ENCODE data around the gene JARID2. TPM values are rescaled to one million over a fixed set of nuclear protein-coding genes. Genes with fewer than 3 reads are reported as not detected.

The JARID2 gene
- total and polyA plus RNA-seq, 2 of the 4 experiments (the other 2 are of a cell fraction): 9.6 to 12.9 TPM

DNA sequence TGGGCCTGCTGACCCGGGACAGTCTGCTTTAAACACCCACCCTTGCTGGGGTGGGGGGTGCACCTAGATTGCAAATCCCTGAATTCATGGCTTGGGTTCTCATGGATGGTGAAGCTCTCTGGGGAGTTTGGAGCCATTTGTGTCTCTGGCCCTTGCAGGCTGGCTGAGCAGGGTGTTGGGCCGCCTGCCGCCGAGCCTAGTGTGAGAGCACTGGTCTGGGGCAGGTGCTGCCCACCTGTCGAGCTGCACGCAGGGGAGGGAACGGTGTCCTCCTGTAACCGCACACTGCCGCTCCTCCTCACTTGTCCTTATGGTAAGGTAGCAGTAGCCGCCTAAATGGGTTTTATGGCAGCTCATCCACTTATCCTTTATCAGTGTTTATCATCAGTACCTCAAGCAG, 273.0 kb downstream of the JARID2 start:
- H2BK15ac ChIP-seq (ENCODE audit: low read depth, low read length): no peak overlapping the region
- in situ Hi-C loops (cut with MboI; ENCODE audit: low sequenced_read_pairs) (no loop called here), intact Hi-C loops (cut with micrococcal nuclease) (no loop called here), dilution Hi-C loops (cut with HindIII; ENCODE audit: low sequenced_read_pairs, unreplicated experiment) (no loop called here)
- no peak for DNase-seq
- no peak overlapping the region for H2BK120ac ChIP-seq (ENCODE audit: low read depth, low read length)
- H3K56ac ChIP-seq (ENCODE audit: extremely low read depth, insufficient read depth, low read length): no peak overlapping the region
- H4K8ac ChIP-seq (ENCODE audit: low read depth in 2 of 2, low read length in 2 of 2): no peak overlapping the region
- no peak overlapping the region for H3K4me2 ChIP-seq (ENCODE audit: low read depth, low read length)
- no peak overlapping the region for H2BK20ac ChIP-seq (ENCODE audit: low read depth, low read length)
- POLR2A ChIA-PET (ENCODE audit: unreplicated experiment): no interaction called here
- H3K9me3 ChIP-seq (ENCODE audit: control insufficient read depth, insufficient read depth, low read length): no peaks in the 10 kb centered on the region
- peak overlapping the region; percentile 66 for H2AFZ ChIP-seq (replicated peaks; ENCODE audit: low read length, poor library complexity)
- H3K4ac ChIP-seq (ENCODE audit: low read depth, low read length): no peak overlapping the region
- H4K5ac ChIP-seq (ENCODE audit: low read depth, low read length): no peak overlapping the region
- no peak overlapping the region for H4K91ac ChIP-seq (ENCODE audit: insufficient read depth, low read depth, low read length)
- 100% methylated on average over 2 of the region's 10 CpGs; no CpG with 5 or more reads in 1 of the 2 experiments for WGBS, 2 experiments (ENCODE audit: extremely low coverage in 2 of 2, insufficient read length in 1 of 2)
- H3K9ac ChIP-seq (ENCODE audit: low read depth, low read length): no peak overlapping the region
- no peak for TF ChIP-seq NFE2L2 (IDR thresholded peaks at IDR 0.05; ENCODE audit: low read depth, low read length)
- no peak for TF ChIP-seq CEBPB (IDR thresholded peaks at IDR 0.05; ENCODE audit: low read depth, low read length)
- no peak for TF ChIP-seq MAZ (IDR thresholded peaks at IDR 0.05; ENCODE audit: borderline replicate concordance, low read depth, low read length)
- TF ChIP-seq BHLHE40 (IDR thresholded peaks at IDR 0.05; ENCODE audit: low read depth, low read length): no peak
- H3K4me3 ChIP-seq (ENCODE audit: insufficient read depth, low read depth, low read length): no peak overlapping the region
- no peak overlapping the region for H2AK9ac ChIP-seq (replicated peaks; ENCODE audit: low read depth, low read length, poor library complexity)
- no peak overlapping the region for H3K14ac ChIP-seq (replicated peaks; ENCODE audit: low read depth, low read length)
- no peak overlapping the region for H3K18ac ChIP-seq (ENCODE audit: low read depth, low read length)
- peaks cover 5 to 24% of the 10 kb centered on the region in 2 experiments; a peak in 3 of 4 replicates for H3K79me1 ChIP-seq (ENCODE audit: low read depth in 1 of 2, low read length in 2 of 2)
- H4K20me1 ChIP-seq (ENCODE audit: insufficient read depth, low read length): peaks cover 3% of the 10 kb centered on the region
- peaks cover 71% of the 10 kb centered on the region for H3K36me3 ChIP-seq (ENCODE audit: control insufficient read depth, insufficient read depth, low read length)
- no peaks in the 10 kb centered on the region for H3K4me1 ChIP-seq (ENCODE audit: control insufficient read depth, insufficient read depth, low read length)
- CTCF ChIA-PET: no interaction called here
- H3K27ac ChIP-seq (ENCODE audit: insufficient read depth, low read length): no peak overlapping the region
- H3K23ac ChIP-seq (ENCODE audit: low read depth, low read length): no peak overlapping the region
- no peak overlapping the region for H2AK5ac ChIP-seq (ENCODE audit: low read depth, low read length)
- ATAC-seq (ENCODE audit: low read depth): no peak
- H2BK5ac ChIP-seq (ENCODE audit: low read depth, low read length, poor library complexity, severe bottlenecking): no peak overlapping the region
- H3K27me3 ChIP-seq (ENCODE audit: control insufficient read depth, insufficient read depth, low read length): no peaks in the 10 kb centered on the region
- H3K9me1 ChIP-seq (ENCODE audit: insufficient read depth, low read length): peaks cover 10% of the 10 kb centered on the region
- no TSS peak for BruUV-seq (replicated peaks)
